ENCODE data around the gene GPC6. TPM values are rescaled to one million over a fixed set of nuclear protein-coding genes. Genes with fewer than 3 reads are reported as not detected.

The GPC6 gene
- polyA plus RNA-seq, 1 of the 3 experiments (the other 2 are of a cell fraction) = 6.7 TPM

DNA sequence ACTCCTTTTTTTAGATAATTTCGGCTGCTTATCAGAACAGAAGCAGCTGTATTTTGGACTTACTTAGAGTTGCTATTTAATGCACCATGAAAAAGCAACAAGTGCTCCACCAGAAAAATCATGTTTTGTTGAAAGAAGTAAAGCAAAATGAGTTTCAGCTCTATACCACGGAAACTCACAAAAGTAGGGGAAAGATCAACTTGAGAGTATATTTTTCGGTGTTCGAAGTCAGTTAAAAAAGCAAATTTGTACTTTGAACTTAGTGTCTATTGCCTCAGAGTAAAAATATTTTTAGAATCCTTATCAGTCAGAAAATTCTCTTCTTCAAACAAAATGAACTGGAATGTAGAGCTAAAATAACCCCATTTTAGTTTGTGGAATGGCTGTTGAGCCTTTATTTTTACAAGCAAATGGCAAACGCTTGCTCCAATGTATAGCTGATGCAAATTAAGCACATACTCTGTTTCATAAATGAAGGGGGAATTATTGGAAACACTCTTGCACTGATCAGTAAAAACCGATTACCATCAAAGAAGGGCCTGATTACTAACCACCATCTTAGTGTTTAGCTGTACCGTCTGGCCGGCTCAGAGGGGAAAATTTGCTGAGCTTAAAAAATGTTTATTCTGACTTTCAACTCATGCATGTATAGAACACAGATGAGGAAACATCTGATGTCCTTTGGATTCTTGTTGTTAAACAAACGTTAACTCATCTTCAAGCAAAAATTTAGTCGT, 540.7 kb downstream of the GPC6 start:
- peaks cover 0 to 10% of the 10 kb centered on the region in 2 experiments; a peak in 2 of 4 replicates for H3K4me1 ChIP-seq (ENCODE audit: control insufficient read depth in 1 of 2, insufficient read depth in 2 of 2, low read depth in 1 of 2, low read length in 1 of 2)

More for the DNA sequence above, 540.7 kb downstream of the GPC6 start:
- CTCF ChIA-PET = interaction anchor here (1.6 kb wide), 1 partner anchor 539 kb away, joined by 4 read pairs; no protein-coding TSS in a partner anchor
- Histone ChIP-seq H3F3A (replicated peaks; ENCODE audit: insufficient read depth) (no peaks in the 10 kb centered on the region), H3K36me3 (replicated peaks in 1 of 2; ENCODE audit: control insufficient read depth in 1 of 2, insufficient read depth in 2 of 2, low read length in 1 of 2) (no peaks in the 10 kb centered on the region), H3K9me2 (no peaks in the 10 kb centered on the region), H3K27me3 (ENCODE audit: insufficient read depth) (no peaks in the 10 kb centered on the region), H3K79me2 (ENCODE audit: insufficient read depth) (no peaks in the 10 kb centered on the region), H3K27ac (ENCODE audit: low read depth in 2 of 2, low read length in 1 of 2) (no peak overlapping the region), H3K9ac (no peak overlapping the region), H3K4me3 (ENCODE audit: low read depth in 2 of 2, low read length in 1 of 2) (no peak overlapping the region), H4K20me1 (ENCODE audit: insufficient read depth) (no peaks in the 10 kb centered on the region), H2AFZ (ENCODE audit: low read depth) (no peak overlapping the region), H3K4me2 (no peak overlapping the region), H3K9me3 (no peaks in the 10 kb centered on the region)
- POLR2A ChIA-PET = no interaction called here
- TF ChIP-seq PBX3 (IDR thresholded peaks at IDR 0.05) (no peak), EP300 (IDR thresholded peaks at IDR 0.05; ENCODE audit: borderline replicate concordance in 1 of 2, low read depth in 1 of 2, low read length in 1 of 2) (no peak), TCF12 (IDR thresholded peaks at IDR 0.05) (no peak), TEAD4 (IDR thresholded peaks at IDR 0.05; ENCODE audit: borderline replicate concordance, insufficient read depth) (no peak), TAF1 (IDR thresholded peaks at IDR 0.05; ENCODE audit: borderline replicate concordance, low read depth, low read length) (no peak), ZBTB33 (IDR thresholded peaks at IDR 0.05; ENCODE audit: borderline replicate concordance, low read depth) (no peak), YY1 (IDR thresholded peaks at IDR 0.05; ENCODE audit: low read depth) (no peak), SMC3 (IDR thresholded peaks at IDR 0.05; ENCODE audit: low read depth, low read length) (no peak), NFIC (IDR thresholded peaks at IDR 0.05; ENCODE audit: borderline replicate concordance) (no peak), MAX (IDR thresholded peaks at IDR 0.05; ENCODE audit: low read depth) (no peak), GABPA (IDR thresholded peaks at IDR 0.05; ENCODE audit: low read depth) (no peak), GATA2 (CRISPR knock-in tag; IDR thresholded peaks at IDR 0.05) (no peak)
- TF ChIP-seq, protein P1, sequence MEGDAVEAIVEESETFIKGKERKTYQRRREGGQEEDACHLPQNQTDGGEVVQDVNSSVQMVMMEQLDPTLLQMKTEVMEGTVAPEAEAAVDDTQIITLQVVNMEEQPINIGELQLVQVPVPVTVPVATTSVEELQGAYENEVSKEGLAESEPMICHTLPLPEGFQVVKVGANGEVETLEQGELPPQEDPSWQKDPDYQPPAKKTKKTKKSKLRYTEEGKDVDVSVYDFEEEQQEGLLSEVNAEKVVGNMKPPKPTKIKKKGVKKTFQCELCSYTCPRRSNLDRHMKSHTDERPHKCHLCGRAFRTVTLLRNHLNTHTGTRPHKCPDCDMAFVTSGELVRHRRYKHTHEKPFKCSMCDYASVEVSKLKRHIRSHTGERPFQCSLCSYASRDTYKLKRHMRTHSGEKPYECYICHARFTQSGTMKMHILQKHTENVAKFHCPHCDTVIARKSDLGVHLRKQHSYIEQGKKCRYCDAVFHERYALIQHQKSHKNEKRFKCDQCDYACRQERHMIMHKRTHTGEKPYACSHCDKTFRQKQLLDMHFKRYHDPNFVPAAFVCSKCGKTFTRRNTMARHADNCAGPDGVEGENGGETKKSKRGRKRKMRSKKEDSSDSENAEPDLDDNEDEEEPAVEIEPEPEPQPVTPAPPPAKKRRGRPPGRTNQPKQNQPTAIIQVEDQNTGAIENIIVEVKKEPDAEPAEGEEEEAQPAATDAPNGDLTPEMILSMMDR (IDR thresholded peaks at IDR 0.05) = no peak
- no peak for DNase-seq
- WGBS (ENCODE audit: low lambda C conversion rate) = 85% methylated on average over 10 of the region's 10 CpGs
